ENCODE measurements around the gene GOLGA6L7.

Gene GOLGA6L7

GRCh38 chr15:28885128-28885629, 36.7 kb upstream of the GOLGA6L7 start:
- no peaks in the 10 kb centered on the region for H3K36me3 Mint-ChIP-seq (ENCODE audit: low read depth)
- TF ChIP-seq, protein P1, sequence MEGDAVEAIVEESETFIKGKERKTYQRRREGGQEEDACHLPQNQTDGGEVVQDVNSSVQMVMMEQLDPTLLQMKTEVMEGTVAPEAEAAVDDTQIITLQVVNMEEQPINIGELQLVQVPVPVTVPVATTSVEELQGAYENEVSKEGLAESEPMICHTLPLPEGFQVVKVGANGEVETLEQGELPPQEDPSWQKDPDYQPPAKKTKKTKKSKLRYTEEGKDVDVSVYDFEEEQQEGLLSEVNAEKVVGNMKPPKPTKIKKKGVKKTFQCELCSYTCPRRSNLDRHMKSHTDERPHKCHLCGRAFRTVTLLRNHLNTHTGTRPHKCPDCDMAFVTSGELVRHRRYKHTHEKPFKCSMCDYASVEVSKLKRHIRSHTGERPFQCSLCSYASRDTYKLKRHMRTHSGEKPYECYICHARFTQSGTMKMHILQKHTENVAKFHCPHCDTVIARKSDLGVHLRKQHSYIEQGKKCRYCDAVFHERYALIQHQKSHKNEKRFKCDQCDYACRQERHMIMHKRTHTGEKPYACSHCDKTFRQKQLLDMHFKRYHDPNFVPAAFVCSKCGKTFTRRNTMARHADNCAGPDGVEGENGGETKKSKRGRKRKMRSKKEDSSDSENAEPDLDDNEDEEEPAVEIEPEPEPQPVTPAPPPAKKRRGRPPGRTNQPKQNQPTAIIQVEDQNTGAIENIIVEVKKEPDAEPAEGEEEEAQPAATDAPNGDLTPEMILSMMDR (IDR thresholded peaks at IDR 0.05; ENCODE audit: unreplicated experiment in 3 of 3): no peak
- H3K9me3 Mint-ChIP-seq: no peaks in the 10 kb centered on the region
- peaks cover 27% of the 10 kb centered on the region for H3K4me1 Mint-ChIP-seq
- no peak overlapping the region for H3K27ac Mint-ChIP-seq
- peaks cover 12% of the 10 kb centered on the region for H3K27me3 Mint-ChIP-seq (ENCODE audit: low read depth)
- H3K4me3 Mint-ChIP-seq: peak overlapping the region; percentile 77 to 82 (median 77)

DNA sequence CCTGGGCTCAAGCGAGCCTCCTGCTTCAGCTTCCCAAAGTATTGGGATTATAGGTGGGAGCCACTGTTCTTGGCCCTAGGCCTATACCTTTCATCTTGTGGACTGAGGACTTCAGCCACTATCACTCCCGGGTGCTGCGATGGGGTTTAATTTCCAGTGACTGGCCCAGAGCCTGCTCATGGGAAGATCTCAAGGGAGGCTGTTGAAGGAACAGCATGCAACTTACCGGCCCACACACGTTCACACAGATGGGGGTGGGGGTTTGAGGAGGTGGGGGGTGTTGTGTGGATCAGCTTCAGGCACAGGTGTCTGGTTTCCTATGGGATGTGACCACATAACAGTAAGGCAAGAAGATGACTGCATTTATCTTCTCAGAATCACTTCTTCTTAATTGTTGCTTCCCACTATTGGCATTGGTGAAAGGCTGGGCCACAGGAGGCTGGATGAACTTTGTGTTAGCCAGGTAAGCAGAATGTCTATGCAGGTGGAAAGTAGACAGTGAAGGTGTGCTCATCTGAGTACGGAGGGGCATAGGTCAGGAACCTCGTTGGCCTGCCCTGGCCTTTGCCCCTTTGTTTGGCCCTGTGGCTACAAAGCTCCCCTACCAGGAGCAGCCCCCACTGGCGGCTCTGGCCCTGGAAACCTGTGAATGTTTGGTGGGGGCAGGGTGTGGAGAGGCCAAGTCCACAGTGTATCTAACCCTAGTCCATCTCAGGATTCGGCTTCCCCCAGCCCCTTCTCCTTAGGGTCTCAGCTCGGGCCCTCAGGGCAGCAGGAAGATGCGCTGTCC, 35.9 kb upstream of the GOLGA6L7 start:
- TF ChIP-seq, protein P1 (IDR thresholded peaks at IDR 0.05; ENCODE audit: unreplicated experiment in 3 of 3): no peak
- peaks cover 19% of the 10 kb centered on the region for H3K4me1 Mint-ChIP-seq
- no peaks in the 10 kb centered on the region for H3K9me3 Mint-ChIP-seq
- peaks cover 5% of the 10 kb centered on the region for H3K27me3 Mint-ChIP-seq (ENCODE audit: low read depth)
- H3K36me3 Mint-ChIP-seq (ENCODE audit: low read depth): no peaks in the 10 kb centered on the region
- peak overlapping the region; percentile 77 to 82 (median 77) for H3K4me3 Mint-ChIP-seq
- H3K27ac Mint-ChIP-seq: no peak overlapping the region

- Mint-ChIP-seq H3K36me3 (ENCODE audit: low read depth) (no peaks in the 10 kb centered on the region), H3K4me1 (peaks cover 5% of the 10 kb centered on the region), H3K4me3 (no peak overlapping the region), H3K9me3 (no peaks in the 10 kb centered on the region), H3K27ac (peak overlapping the region in 1 of 3 experiments; percentile 3), H3K27me3 (ENCODE audit: low read depth) (no peaks in the 10 kb centered on the region)
- TF ChIP-seq, protein P1 (IDR thresholded peaks at IDR 0.05; ENCODE audit: unreplicated experiment in 3 of 3): no peak
Observed at GRCh38 chr15:28881600-28881999, 33.2 kb upstream of the GOLGA6L7 start.

DNA sequence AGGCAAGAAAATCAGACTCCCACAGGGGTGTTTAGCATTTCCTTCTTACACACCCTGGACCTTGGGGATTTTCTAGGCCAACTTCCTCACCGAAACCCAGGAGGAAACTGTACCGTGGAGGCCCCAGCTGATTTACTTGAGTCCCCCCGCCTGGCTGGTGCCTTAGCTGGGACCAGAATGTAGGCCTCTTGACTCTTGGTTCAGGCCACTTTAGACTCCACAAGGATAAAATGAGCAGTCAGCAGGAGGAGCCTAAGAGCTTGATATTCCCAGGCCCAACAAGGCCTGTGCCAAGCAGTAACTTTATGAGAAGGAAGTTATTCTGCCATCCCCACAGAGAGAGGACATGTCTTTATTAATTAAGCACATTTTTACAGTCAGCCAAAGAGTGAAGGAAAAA, 32.7 kb upstream of the GOLGA6L7 start:
- TF ChIP-seq, protein P1 (IDR thresholded peaks at IDR 0.05; ENCODE audit: unreplicated experiment in 3 of 3): no peak
- H3K4me1 Mint-ChIP-seq: peaks cover 5% of the 10 kb centered on the region
- peak overlapping the region in 2 of 3 experiments; percentile 3 to 9 for H3K27ac Mint-ChIP-seq
- H3K36me3 Mint-ChIP-seq (ENCODE audit: low read depth): no peaks in the 10 kb centered on the region
- peak overlapping the region in 1 of 3 experiments; percentile 39 for H3K4me3 Mint-ChIP-seq
- no peaks in the 10 kb centered on the region for H3K27me3 Mint-ChIP-seq (ENCODE audit: low read depth)
- H3K9me3 Mint-ChIP-seq: no peaks in the 10 kb centered on the region

GRCh38 chr15:28880680-28881079, 32.2 kb upstream of the GOLGA6L7 start:
- no peaks in the 10 kb centered on the region for H3K27me3 Mint-ChIP-seq (ENCODE audit: low read depth)
- H3K27ac Mint-ChIP-seq: no peak overlapping the region
- TF ChIP-seq, protein P1 (IDR thresholded peaks at IDR 0.05; ENCODE audit: unreplicated experiment in 3 of 3): no peak
- H3K36me3 Mint-ChIP-seq (ENCODE audit: low read depth): no peaks in the 10 kb centered on the region
- H3K9me3 Mint-ChIP-seq: no peaks in the 10 kb centered on the region
- peaks cover 9% of the 10 kb centered on the region for H3K4me1 Mint-ChIP-seq
- H3K4me3 Mint-ChIP-seq: no peak overlapping the region

DNA sequence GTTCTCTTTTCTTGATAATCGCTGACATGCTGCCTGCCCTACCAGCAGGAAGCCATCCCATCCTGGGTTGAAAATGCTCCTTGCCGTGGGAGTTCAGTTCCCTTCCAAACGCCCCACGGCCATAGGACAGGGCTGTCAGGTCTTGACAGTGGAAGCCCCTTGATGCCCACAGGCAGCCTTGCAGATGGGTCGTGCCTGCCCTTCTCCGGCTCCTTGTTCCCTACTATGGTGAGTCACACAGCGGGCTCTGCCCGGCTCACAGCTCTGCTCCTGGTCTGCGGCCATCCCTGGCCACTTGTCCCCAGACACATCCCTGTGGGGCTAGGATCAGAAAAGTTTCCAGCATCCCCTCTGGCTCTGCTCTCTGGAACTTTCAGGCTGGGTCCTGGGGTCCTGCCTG, 31.1 kb upstream of the GOLGA6L7 start:
- no peak overlapping the region for H3K27ac Mint-ChIP-seq
- no peaks in the 10 kb centered on the region for H3K9me3 Mint-ChIP-seq
- no peaks in the 10 kb centered on the region for H3K27me3 Mint-ChIP-seq (ENCODE audit: low read depth)
- no peaks in the 10 kb centered on the region for H3K36me3 Mint-ChIP-seq (ENCODE audit: low read depth)
- TF ChIP-seq, protein P1 (IDR thresholded peaks at IDR 0.05; ENCODE audit: unreplicated experiment in 3 of 3): no peak
- peaks cover 12% of the 10 kb centered on the region for H3K4me1 Mint-ChIP-seq
- no peak overlapping the region for H3K4me3 Mint-ChIP-seq

Measured in nephron (organoid).